ENCODE results near the gene ACE2. TPM values are rescaled to one million over a fixed set of nuclear protein-coding genes. Genes with fewer than 3 reads are reported as not detected.
A peak's percentile ranks its signal among the peaks of the same experiment; 100 is the strongest.

The ACE2 gene
- total and polyA plus RNA-seq, 9 donors = 0.04 to 19.0 (median 1.7) TPM; not detected in 5

DNA sequence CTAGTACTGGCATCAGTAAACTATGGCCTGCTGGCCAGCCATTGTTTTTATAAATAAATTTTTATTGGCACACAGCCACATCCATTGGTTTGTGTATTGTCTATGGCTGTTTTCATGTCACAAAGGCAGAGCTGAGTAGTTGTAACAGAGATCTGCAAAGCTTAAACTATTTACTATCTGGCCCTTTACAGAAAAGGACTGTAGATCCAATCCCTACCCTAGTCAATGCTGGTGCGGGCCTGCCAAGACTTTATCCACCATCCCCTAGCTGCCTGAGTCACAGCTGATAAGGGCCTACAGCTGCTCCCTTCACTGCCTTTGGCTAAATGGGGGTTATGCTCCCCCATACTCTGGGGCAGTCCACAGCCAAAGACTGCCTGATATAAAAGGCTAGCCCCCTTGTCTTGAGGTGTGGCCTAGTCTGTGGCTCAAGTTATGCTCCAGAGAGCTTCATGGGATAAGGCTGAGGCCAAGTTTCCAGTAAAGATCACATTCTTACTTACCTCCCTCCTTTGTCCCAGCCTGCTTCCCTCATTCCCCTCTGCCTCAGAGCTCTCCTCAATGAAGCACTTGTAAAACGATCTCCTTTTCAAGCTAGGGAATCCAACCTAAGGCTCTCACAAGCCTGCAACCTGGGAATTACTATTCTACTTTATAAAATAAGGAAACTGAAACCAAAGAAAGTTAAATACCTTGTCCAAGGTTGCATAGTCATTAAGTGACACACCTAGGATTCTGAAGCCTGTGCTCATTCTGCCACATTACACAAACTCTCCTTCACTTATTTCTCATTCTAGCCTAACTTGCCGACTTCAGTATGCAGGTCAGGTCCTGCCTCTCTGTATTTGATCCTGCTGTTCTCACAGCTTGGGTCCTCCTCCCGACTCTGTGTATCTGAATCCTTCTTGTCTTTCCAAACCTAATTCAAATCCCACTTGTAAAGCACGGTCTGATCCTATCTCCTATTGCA is 20.7 kb downstream of the ACE2 start:
- peaks cover 14% of the 10 kb centered on the region for H3K27me3 ChIP-seq (ENCODE audit: control insufficient read depth, insufficient read depth, low read length)

DNA sequence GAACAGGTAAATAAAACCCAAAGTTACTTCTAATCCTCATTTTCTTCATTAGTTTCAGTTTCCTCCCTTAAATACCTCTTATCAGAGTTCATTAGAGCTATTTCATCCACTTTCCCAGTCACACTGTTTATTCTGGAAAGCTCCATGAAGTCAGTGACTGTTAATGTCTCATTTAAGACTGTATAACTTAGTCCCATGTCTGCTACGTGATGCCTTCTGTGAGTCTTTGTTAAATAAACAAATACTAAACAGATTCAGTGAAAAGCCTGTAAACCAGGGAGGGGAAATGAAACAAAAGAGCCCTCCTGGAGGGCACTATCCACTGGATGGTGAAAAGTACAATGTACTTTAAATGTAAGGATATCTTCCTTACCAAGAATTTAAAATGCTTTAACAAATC is 24.7 kb downstream of the ACE2 start:
- Histone ChIP-seq H3K36me3 (ENCODE audit: control insufficient read depth, insufficient read depth, low read length) (no peaks in the 10 kb centered on the region), H3K27ac (ENCODE audit: low read length) (no peak overlapping the region), H3K27me3 (ENCODE audit: control insufficient read depth, insufficient read depth, low read length) (peaks cover 20% of the 10 kb centered on the region), H3K9me3 (replicated peaks; ENCODE audit: control insufficient read depth, low read depth, low read length) (no peaks in the 10 kb centered on the region), H3K4me3 (ENCODE audit: low read length) (no peak overlapping the region), H3K4me1 (ENCODE audit: control insufficient read depth, insufficient read depth, low read length) (no peaks in the 10 kb centered on the region)
- no CpG with 5 or more reads among the region's 1 CpG for WGBS (ENCODE audit: insufficient coverage)
- DNase-seq = no peak

More for the DNA sequence above, 20.7 kb downstream of the ACE2 start:
- no peaks in the 10 kb centered on the region for H3K9me3 ChIP-seq (replicated peaks; ENCODE audit: control insufficient read depth, low read depth, low read length)
- 59% methylated on average over 4 of the region's 5 CpGs for WGBS (ENCODE audit: insufficient coverage)
- peak; percentile 6 for DNase-seq
- no peaks in the 10 kb centered on the region for H3K36me3 ChIP-seq (ENCODE audit: control insufficient read depth, insufficient read depth, low read length)
- H3K4me1 ChIP-seq (ENCODE audit: control insufficient read depth, insufficient read depth, low read length) = no peaks in the 10 kb centered on the region
- H3K27ac ChIP-seq (ENCODE audit: low read length) = no peak overlapping the region
- no peak overlapping the region for H3K4me3 ChIP-seq (ENCODE audit: low read length)

DNA sequence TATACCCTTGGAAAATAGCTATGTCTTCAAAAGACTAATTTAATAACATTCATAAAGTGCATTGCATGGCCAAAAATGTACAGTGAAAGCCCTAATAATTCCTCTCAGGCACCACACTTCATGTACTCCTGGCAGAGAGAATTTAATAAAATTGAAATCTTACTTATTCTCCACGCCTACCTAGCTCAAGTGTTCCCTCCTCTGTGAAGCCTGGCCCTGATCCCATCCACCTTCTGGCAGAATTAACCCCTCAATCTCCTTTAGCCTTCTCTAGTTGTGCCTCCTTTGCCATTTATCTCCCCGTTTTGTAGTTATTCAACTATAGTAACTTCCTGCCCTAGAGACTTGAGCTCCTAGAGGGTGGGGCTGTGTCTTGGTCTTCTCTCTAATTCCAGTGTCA is 26.7 kb downstream of the ACE2 start:
- Histone ChIP-seq H3K4me3 (ENCODE audit: low read length) (no peak overlapping the region), H3K4me1 (ENCODE audit: control insufficient read depth, insufficient read depth, low read length) (no peaks in the 10 kb centered on the region), H3K27me3 (ENCODE audit: control insufficient read depth, insufficient read depth, low read length) (peaks cover 16% of the 10 kb centered on the region), H3K9me3 (replicated peaks; ENCODE audit: control insufficient read depth, low read depth, low read length) (no peaks in the 10 kb centered on the region), H3K36me3 (ENCODE audit: control insufficient read depth, insufficient read depth, low read length) (no peaks in the 10 kb centered on the region), H3K27ac (ENCODE audit: low read length) (no peak overlapping the region)
- DNase-seq = no peak
- 40% methylated on average over 1 of the region's 2 CpGs for WGBS (ENCODE audit: insufficient coverage)

DNA sequence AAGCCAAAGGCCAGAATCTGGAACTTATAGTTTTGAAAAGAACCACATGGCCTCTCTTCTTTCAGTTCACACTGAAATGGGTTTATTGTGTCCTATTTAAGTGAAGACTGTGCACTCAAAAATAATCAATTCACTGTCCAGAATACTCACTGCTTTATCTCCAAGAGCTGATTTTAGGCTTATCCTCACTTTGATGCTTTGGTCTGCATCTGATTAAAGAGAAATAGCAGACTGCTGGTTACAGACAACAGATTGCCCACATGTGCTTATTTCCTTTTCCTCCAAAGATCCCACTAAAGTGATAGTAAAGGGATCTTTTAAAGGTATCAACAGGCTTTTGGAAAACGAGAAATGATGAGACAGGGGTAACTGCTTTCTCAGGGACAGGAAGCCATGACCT is 30.6 kb downstream of the ACE2 start:
- H3K4me3 ChIP-seq (ENCODE audit: low read length) = no peak overlapping the region
- WGBS (ENCODE audit: insufficient coverage) = no CpG with 5 or more reads among the region's 1 CpG
- H3K27ac ChIP-seq (ENCODE audit: low read length) = no peak overlapping the region
- H3K27me3 ChIP-seq (ENCODE audit: control insufficient read depth, insufficient read depth, low read length) = peaks cover 30% of the 10 kb centered on the region
- DNase-seq = no peak
- H3K9me3 ChIP-seq (replicated peaks; ENCODE audit: control insufficient read depth, low read depth, low read length) = no peaks in the 10 kb centered on the region
- H3K36me3 ChIP-seq (ENCODE audit: control insufficient read depth, insufficient read depth, low read length) = no peaks in the 10 kb centered on the region
- H3K4me1 ChIP-seq (ENCODE audit: control insufficient read depth, insufficient read depth, low read length) = no peaks in the 10 kb centered on the region

DNA sequence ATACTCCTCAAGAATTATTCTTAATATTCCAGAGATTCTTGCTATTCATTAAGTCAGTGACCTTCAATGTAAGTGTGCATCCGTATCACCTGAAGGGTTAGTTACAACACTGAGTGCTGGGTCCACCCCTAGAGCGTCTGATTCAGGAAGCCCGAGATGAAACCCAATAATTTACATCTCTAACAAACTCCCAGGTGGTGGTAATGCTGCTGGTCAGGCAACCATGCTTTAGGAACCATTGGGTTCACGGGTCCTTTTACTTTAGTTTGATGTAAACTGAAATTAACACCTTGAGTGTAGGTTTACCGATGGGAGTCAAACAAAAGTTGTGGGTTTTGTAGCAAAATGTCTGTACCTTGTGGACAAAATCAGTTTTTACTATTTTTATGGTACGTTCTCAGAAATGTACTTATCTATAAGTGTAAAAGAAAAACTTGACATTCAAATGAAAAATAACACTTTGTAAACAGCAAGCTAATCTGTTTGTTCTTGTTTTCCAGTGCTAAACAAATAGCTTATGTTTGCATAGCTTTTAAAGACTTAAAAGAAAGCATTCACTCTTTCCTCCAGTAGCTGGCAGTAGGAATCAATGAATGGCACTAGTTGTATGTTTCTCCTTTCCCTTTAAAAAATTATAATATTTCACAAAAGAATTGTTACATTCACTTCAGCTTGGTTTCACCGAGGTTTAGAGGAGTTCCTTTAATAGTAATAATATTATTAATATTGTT is 32.7 kb downstream of the ACE2 start:
- Histone ChIP-seq H3K4me3 (ENCODE audit: low read length) (no peak overlapping the region), H3K27me3 (ENCODE audit: control insufficient read depth, insufficient read depth, low read length) (peaks cover 31% of the 10 kb centered on the region), H3K36me3 (ENCODE audit: control insufficient read depth, insufficient read depth, low read length) (no peaks in the 10 kb centered on the region), H3K4me1 (ENCODE audit: control insufficient read depth, insufficient read depth, low read length) (no peaks in the 10 kb centered on the region), H3K9me3 (replicated peaks; ENCODE audit: control insufficient read depth, low read depth, low read length) (no peaks in the 10 kb centered on the region), H3K27ac (ENCODE audit: low read length) (no peak overlapping the region)
- WGBS (ENCODE audit: insufficient coverage) = 14% methylated on average over 1 of the region's 7 CpGs
- DNase-seq = no peak

DNA sequence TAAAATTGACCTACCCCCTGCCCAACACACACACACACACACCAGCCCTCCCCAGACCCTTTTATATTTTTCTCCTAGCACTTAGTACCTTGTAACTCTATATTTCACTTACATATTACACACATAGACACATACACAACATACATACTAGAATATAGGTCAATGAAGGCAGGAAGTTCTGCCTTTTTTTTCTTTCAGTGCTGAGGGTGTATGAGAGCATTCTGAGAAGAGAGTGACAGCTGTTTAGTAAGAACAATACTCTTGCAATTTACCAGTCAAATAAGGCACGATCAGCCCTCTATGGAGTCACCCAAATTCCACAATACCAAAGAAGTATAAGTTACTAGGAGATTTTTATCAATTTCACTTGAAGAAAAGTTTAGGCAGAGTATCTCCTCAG is 33.5 kb downstream of the ACE2 start:
- H3K4me1 ChIP-seq (ENCODE audit: control insufficient read depth, insufficient read depth, low read length) = no peaks in the 10 kb centered on the region
- no peak overlapping the region for H3K4me3 ChIP-seq (ENCODE audit: low read length)
- no peaks in the 10 kb centered on the region for H3K9me3 ChIP-seq (replicated peaks; ENCODE audit: control insufficient read depth, low read depth, low read length)
- no peaks in the 10 kb centered on the region for H3K36me3 ChIP-seq (ENCODE audit: control insufficient read depth, insufficient read depth, low read length)
- DNase-seq = no peak
- peaks cover 32% of the 10 kb centered on the region for H3K27me3 ChIP-seq (ENCODE audit: control insufficient read depth, insufficient read depth, low read length)
- WGBS (ENCODE audit: insufficient coverage) = no CpG with 5 or more reads among the region's 1 CpG
- no peak overlapping the region for H3K27ac ChIP-seq (ENCODE audit: low read length)

DNA sequence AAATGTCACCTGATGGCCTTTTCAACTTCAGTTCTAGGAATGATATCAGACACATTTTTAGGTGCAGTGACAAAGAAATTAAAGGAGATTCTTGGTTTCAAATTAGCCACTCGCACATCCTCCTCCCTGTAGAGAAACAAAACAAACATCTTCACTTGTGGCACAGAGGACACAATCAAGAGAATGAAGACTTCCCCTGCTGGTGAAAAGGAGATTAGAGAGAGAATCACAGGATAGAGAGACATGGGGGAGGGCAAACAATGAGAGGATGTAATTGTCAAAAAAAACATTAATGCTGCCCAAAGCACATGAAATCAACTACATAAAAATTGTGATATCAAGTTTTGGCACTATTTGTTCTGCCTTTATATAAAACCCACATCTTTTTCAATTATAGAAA is 34.5 kb downstream of the ACE2 start:
- peaks cover 32% of the 10 kb centered on the region for H3K27me3 ChIP-seq (ENCODE audit: control insufficient read depth, insufficient read depth, low read length)
- H3K4me3 ChIP-seq (ENCODE audit: low read length) = no peak overlapping the region
- no peaks in the 10 kb centered on the region for H3K4me1 ChIP-seq (ENCODE audit: control insufficient read depth, insufficient read depth, low read length)
- DNase-seq = no peak
- H3K27ac ChIP-seq (ENCODE audit: low read length) = no peak overlapping the region
- no CpG with 5 or more reads among the region's 1 CpG for WGBS (ENCODE audit: insufficient coverage)
- H3K36me3 ChIP-seq (ENCODE audit: control insufficient read depth, insufficient read depth, low read length) = no peaks in the 10 kb centered on the region
- no peaks in the 10 kb centered on the region for H3K9me3 ChIP-seq (replicated peaks; ENCODE audit: control insufficient read depth, low read depth, low read length)

DNA sequence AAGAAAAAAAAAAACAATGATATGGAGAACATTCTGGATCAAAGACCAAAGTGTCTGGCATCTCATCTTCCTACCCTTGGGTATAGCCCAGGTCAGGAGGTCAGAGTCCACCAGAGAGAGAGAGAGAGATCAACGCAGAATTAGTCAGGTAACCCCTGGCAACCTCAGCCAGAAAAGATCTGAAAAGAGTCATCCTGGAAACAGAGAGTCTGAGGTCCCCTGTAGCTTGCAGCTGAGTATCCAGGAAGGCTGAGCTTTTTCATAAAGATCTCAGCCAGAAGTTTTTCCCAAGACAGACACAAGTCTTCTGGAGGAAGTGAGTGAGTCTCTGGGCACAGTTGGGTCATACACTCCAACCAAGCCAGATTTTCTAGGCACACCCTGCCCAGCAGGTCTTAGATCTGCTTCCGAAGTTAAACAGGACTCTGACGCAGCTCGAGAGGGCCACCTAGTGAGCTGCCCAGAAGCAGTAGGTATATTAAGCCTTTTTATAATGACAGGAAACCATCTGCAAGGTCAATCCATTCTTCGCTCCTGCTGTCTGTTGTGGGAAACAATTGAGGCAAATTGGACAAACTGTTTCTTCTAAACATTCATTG is 35.7 kb downstream of the ACE2 start:
- Histone ChIP-seq H3K4me3 (ENCODE audit: low read length) (no peak overlapping the region), H3K9me3 (replicated peaks; ENCODE audit: control insufficient read depth, low read depth, low read length) (no peaks in the 10 kb centered on the region), H3K27ac (ENCODE audit: low read length) (no peak overlapping the region), H3K36me3 (ENCODE audit: control insufficient read depth, insufficient read depth, low read length) (no peaks in the 10 kb centered on the region), H3K4me1 (ENCODE audit: control insufficient read depth, insufficient read depth, low read length) (no peaks in the 10 kb centered on the region), H3K27me3 (ENCODE audit: control insufficient read depth, insufficient read depth, low read length) (peaks cover 34% of the 10 kb centered on the region)
- no CpG with 5 or more reads among the region's 5 CpGs for WGBS (ENCODE audit: insufficient coverage)
- DNase-seq = peak; percentile 53

DNA sequence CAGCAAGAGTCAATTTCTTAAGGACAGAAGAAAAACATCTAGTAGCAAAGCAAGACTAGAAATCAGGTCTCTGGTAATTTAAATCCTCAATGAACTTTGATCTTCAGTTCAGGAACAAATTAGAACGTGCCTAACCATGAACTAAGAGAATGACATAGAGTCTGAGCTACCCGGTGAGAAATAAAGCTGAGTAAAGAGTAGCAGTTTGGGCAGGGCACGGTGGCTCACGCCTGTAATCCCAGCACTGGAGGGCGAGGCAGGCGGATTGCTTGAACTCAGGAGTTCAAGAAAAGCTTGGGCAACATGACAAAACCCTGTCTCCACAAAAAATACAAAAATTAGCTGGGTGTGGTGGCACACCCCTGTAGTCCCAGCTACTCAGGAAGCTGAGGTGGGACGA is 37.7 kb downstream of the ACE2 start:
- no peak for DNase-seq
- 74% methylated on average over 5 of the region's 7 CpGs for WGBS (ENCODE audit: insufficient coverage)
- no peak overlapping the region for H3K27ac ChIP-seq (ENCODE audit: low read length)
- H3K4me1 ChIP-seq (ENCODE audit: control insufficient read depth, insufficient read depth, low read length) = no peaks in the 10 kb centered on the region
- H3K27me3 ChIP-seq (ENCODE audit: control insufficient read depth, insufficient read depth, low read length) = peaks cover 43% of the 10 kb centered on the region
- H3K9me3 ChIP-seq (replicated peaks; ENCODE audit: control insufficient read depth, low read depth, low read length) = no peaks in the 10 kb centered on the region
- H3K4me3 ChIP-seq (ENCODE audit: low read length) = no peak overlapping the region
- no peaks in the 10 kb centered on the region for H3K36me3 ChIP-seq (ENCODE audit: control insufficient read depth, insufficient read depth, low read length)

DNA sequence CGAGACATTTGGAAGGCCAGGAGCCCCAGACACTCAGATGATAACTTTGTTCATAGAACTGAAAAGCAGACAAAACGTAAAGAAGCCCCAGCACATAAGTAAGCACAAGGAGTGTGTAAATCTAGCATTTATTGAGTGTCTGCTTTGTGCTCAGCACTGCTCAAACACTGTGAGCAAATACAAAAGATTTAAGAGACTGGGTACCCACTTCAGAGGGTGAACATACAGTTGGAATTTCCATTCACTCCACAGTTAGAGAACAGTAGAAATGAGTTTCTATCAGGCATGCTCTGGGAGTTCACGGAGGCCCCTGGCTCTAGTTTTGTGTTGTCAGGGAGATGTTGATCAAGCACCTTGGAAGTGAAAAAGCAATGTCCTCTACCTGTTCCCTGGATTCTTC is 39.8 kb downstream of the ACE2 start:
- Histone ChIP-seq H3K9me3 (replicated peaks; ENCODE audit: control insufficient read depth, low read depth, low read length) (no peaks in the 10 kb centered on the region), H3K27me3 (ENCODE audit: control insufficient read depth, insufficient read depth, low read length) (peaks cover 33% of the 10 kb centered on the region), H3K4me3 (ENCODE audit: low read length) (no peak overlapping the region), H3K36me3 (ENCODE audit: control insufficient read depth, insufficient read depth, low read length) (no peaks in the 10 kb centered on the region), H3K4me1 (ENCODE audit: control insufficient read depth, insufficient read depth, low read length) (no peaks in the 10 kb centered on the region), H3K27ac (ENCODE audit: low read length) (no peak overlapping the region)
- DNase-seq = no peak
- 46% methylated on average over 2 of the region's 3 CpGs for WGBS (ENCODE audit: insufficient coverage)
